GM23338 (cell line): ENCODE measurements around the gene STXBP2. TPM values are rescaled to one million over a fixed set of nuclear protein-coding genes. Genes with fewer than 3 reads are reported as not detected.

Experiments
- CTCF ChIP-seq, 2 experiments: fragments of 200-600 bp in 1 of 2; sonication (generic) in 1 of 2; conservative IDR thresholded peaks; 2 replicates each; pipeline versions ENCODE4 v1.5.1 to v1.6.1; 2016 to 2017; ENCODE audit warnings: antibody characterized with exemption in 2 of 2, low read depth in 2 of 2, mild to moderate bottlenecking in 2 of 2, moderate library complexity in 1 of 2
- EZH2 ChIP-seq: fragments of 200-600 bp; sonication (generic); IDR thresholded peaks from one replicate; pipeline ENCODE4 v1.8.0; 2017; ENCODE audit warnings: antibody characterized with exemption, mild to moderate bottlenecking, low read depth; ENCODE audit not compliant: unreplicated experiment
- EZH2phosphoT487 ChIP-seq: fragments of 200-600 bp; sonication (generic); IDR thresholded peaks from one replicate; pipeline ENCODE4 v1.8.1; 2018; ENCODE audit warnings: antibody characterized with exemption; ENCODE audit not compliant: unreplicated experiment
- JUNB ChIP-seq: IDR thresholded peaks from one replicate; pipeline ENCODE4 v1.6.1; 2016; ENCODE audit warnings: antibody characterized with exemption; ENCODE audit not compliant: unreplicated experiment
- POLR2AphosphoS5 ChIP-seq: IDR thresholded peaks from 2 replicates; pipeline ENCODE4 v1.6.1; 2016; ENCODE audit warnings: antibody characterized with exemption, low read depth
- REST ChIP-seq: IDR thresholded peaks from one replicate; pipeline ENCODE4 v1.6.1; 2018; ENCODE audit warnings: antibody characterized with exemption; ENCODE audit not compliant: unreplicated experiment
- STAT1 ChIP-seq: IDR thresholded peaks from one replicate; pipeline ENCODE4 v1.6.1; 2016; ENCODE audit warnings: antibody characterized with exemption; ENCODE audit not compliant: unreplicated experiment
- ZNF462 ChIP-seq: fragments of 250-450 bp; sonication (Bioruptor Pico); IDR thresholded peaks from 2 replicates; pipeline ENCODE4 v1.5.0; 2020; ENCODE audit warnings: mild to moderate bottlenecking, moderate library complexity
- polyA plus RNA-seq: library from polyadenylated mRNA; unstranded; fragments of >200 nt; fragmentation: Nextera tagmentation; extraction: Ambion mirVana; gene quantifications from 2 replicates; pipeline ENCODE4 v1.2.1, GENCODE V29; 2016
- total RNA-seq: library from RNA; depleted of rRNA; stranded (reverse); fragments of >200 nt; shearing (Covaris generic); gene quantifications from 2 replicates; pipeline ENCODE4 v1.2.3, GENCODE V29; 2014

STXBP2 gene
- total and polyA plus RNA-seq, 2 experiments from 2014 or later: 42.6 to 55.8 TPM

GRCh38 chr19:7663706-7664105 lies 26.8 kb downstream of the STXBP2 start (continued):
- no peak for TF ChIP-seq ZNF462 (CRISPR knock-in tag)
- TF ChIP-seq POLR2AphosphoS5: no peak
- no peak for TF ChIP-seq EZH2phosphoT487
- no peak for TF ChIP-seq EZH2
- no peak for TF ChIP-seq STAT1
- TF ChIP-seq JUNB: no peak
- no peak for TF ChIP-seq REST
- no peak for TF ChIP-seq CTCF (conservative IDR thresholded peaks at IDR 0.05; ENCODE audit: low read depth in 2 of 2)
